HG03060 (cell line): ENCODE data around the gene PYGO2.

Experiments
- ATAC-seq: cut with Tn5 transposase; IDR thresholded peaks from one replicate; pipeline ENCODE4 v1.9.1; 2021; ENCODE audit warnings: low read depth, moderate number of reproducible peaks; ENCODE audit not compliant: unreplicated experiment

The PYGO2 gene

GRCh38 chr1:154966111-154966510 is 4.5 kb upstream of the PYGO2 start:
- no peak for ATAC-seq

GRCh38 chr1:154964359-154964758 is 2.8 kb upstream of the PYGO2 start:
- no peak for ATAC-seq

GRCh38 chr1:154963643-154964042 is 2.1 kb upstream of the PYGO2 start:
- no peak for ATAC-seq

- ATAC-seq = no peak
These were observed 1.3 kb upstream of the PYGO2 start for GRCh38 chr1:154962795-154963330.

- ATAC-seq = no peak
These were observed 671 bp upstream of the PYGO2 start for GRCh38 chr1:154962156-154962749.

GRCh38 chr1:154960446-154961136 is 991 bp downstream of the PYGO2 start:
- no peak for ATAC-seq

GRCh38 chr1:154959426-154959780 is 2.2 kb downstream of the PYGO2 start:
- ATAC-seq = no peak

- no peak for ATAC-seq
These were observed 2.7 kb downstream of the PYGO2 start for GRCh38 chr1:154958681-154959425.

- no peak for ATAC-seq
These were observed 3.5 kb downstream of the PYGO2 start for GRCh38 chr1:154958036-154958435.

- no peak for ATAC-seq
These were observed 4.4 kb downstream of the PYGO2 start for GRCh38 chr1:154957091-154957657.

GRCh38 chr1:154956544-154956941 is 5.0 kb downstream of the PYGO2 start:
- ATAC-seq = no peak

GRCh38 chr1:154955718-154956543 is 5.7 kb downstream of the PYGO2 start, which contains the start of gene PBXIP1:
Gene PBXIP1, minus strand, starts transcription at chr1:154956099. Its CDS starts 2,378 bp downstream, at chr1:154953721.
- no peak for ATAC-seq

GRCh38 chr1:154955039-154955717 is 6.4 kb downstream of the PYGO2 start:
- no peak for ATAC-seq

GRCh38 chr1:154954541-154954940 is 7.0 kb downstream of the PYGO2 start:
- no peak for ATAC-seq

- no peak for ATAC-seq
These were observed 8.0 kb downstream of the PYGO2 start for GRCh38 chr1:154953611-154954038.

GRCh38 chr1:154952664-154953063 is 8.9 kb downstream of the PYGO2 start:
- ATAC-seq = no peak

GRCh38 chr1:154951901-154952657 is 9.5 kb downstream of the PYGO2 start:
- no peak for ATAC-seq

GRCh38 chr1:154948079-154948478 is 13.5 kb downstream of the PYGO2 start:
- ATAC-seq = no peak
